C4-2B (cell line): Measurements from ENCODE around the gene LRBA.

Experiments used
- CTCF ChIP-seq: fragments of 450-650 bp; conservative IDR thresholded peaks from 2 replicates; pipeline ENCODE4 v1.5.1; 2017; ENCODE audit warnings: mild to moderate bottlenecking
- ZFX ChIP-seq: fragments of 450-650 bp; IDR thresholded peaks from 2 replicates; pipeline ENCODE4 v1.6.1; 2017

DNA sequence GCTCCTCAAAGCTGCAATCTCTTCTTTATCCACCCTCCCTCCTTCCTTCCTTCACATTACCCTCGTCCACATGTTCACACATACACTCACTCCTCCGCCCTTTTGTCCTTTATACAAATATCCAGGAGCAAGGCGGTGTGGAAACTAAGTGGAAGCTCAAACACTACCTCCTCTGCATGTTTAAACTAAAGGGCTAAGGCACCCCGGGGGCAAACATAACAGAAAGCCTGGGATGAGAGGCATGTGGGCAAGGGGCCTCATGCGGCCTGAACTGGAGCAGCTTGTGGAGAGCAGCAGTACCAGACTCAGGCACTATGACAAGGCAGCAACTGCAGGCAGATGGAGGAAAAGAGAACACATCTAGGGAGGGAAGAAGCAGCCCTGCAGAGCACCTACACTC lies 423.7 kb downstream of the LRBA start:
- TF ChIP-seq CTCF, result no peak
- TF ChIP-seq ZFX, result no peak
